GM12892 (cell line): Measurements from ENCODE around the gene CHST11.

Experiments used
- POLR2A ChIP-seq: IDR thresholded peaks from 2 replicates; pipeline ENCODE4 v1.6.1; 2011; ENCODE audit warnings: low read depth, low read length, control low read depth
- POLR2AphosphoS5 ChIP-seq: IDR thresholded peaks from 2 replicates; pipeline ENCODE4 v1.6.1; 2011; ENCODE audit warnings: low read depth, low read length, control low read depth
- TAF1 ChIP-seq: IDR thresholded peaks from 2 replicates; pipeline ENCODE4 v1.6.1; 2011; ENCODE audit warnings: low read depth, mild to moderate bottlenecking, control low read depth, low read length, borderline replicate concordance

- TF ChIP-seq POLR2A: no peak
- no peak for TF ChIP-seq TAF1
- no peak for TF ChIP-seq POLR2AphosphoS5
These were observed 294.4 kb downstream of the CHST11 start for GRCh38 chr12:104751120-104751519.
